Left ventricle myocardium inferior (tissue), 1 donor: ENCODE data around the gene IL1RAPL1. TPM values are rescaled to one million over a fixed set of nuclear protein-coding genes. Genes with fewer than 3 reads are reported as not detected.

Source experiments
- DNase-seq: peaks from one replicate; pipeline ENCODE4 v3.0.0-alpha.2; 2020
- H3K27ac ChIP-seq: fragments of 200-600 bp; replicated peaks from 2 replicates; pipeline ENCODE4 v1.8.0; 2021
- H3K27me3 ChIP-seq: fragments of 200-600 bp; 2 replicates; pipeline ENCODE4 v1.8.0; 2021; ENCODE audit warnings: low read depth
- H3K36me3 ChIP-seq: fragments of 200-600 bp; 2 replicates; pipeline ENCODE4 v1.8.0; 2021
- H3K4me1 ChIP-seq: fragments of 200-600 bp; 2 replicates; pipeline ENCODE4 v1.8.0; 2021
- H3K4me3 ChIP-seq: fragments of 200-600 bp; 2 replicates; pipeline ENCODE4 v1.8.0; 2021; ENCODE audit warnings: mild to moderate bottlenecking, moderate library complexity
- H3K9me3 ChIP-seq: fragments of 200-600 bp; replicated peaks from 2 replicates; pipeline ENCODE4 v1.8.0; 2021
- intact Hi-C: fragments of 100-400 bp; cut with micrococcal nuclease; formaldehyde crosslinking; loops from one replicate; pipeline ENCODE4 v1.11.0; 2022
- total RNA-seq: library from RNA; stranded (reverse); fragmentation: NEBNext Ultra II Directional; extraction: Animal tissue kit (Norgen Biotek cat#: 25700); gene quantifications from one replicate; pipeline ENCODE4 v1.2.1, GENCODE V29; 2021
- TF ChIP-seq, protein P1 (sequence below): fragments of 200-600 bp; IDR thresholded peaks from 2 replicates; pipeline ENCODE4 v1.8.0; 2021; ENCODE audit warnings: antibody characterized with exemption, mild to moderate bottlenecking, borderline replicate concordance
- donor health status: DM: no; HTN: yes; CAD: no; lungs with severe emphysema.

IL1RAPL1 gene
- total RNA-seq, 1 donor from 2014 or later: 1.9 TPM

GRCh38 chrX:29561417-29561816 is 974.2 kb downstream of the IL1RAPL1 start:
- Histone ChIP-seq H3K9me3 (peaks cover 27% of the 10 kb centered on the region), H3K27me3 (no peaks in the 10 kb centered on the region), H3K4me1 (no peaks in the 10 kb centered on the region), H3K36me3 (no peaks in the 10 kb centered on the region), H3K4me3 (no peak overlapping the region), H3K27ac (no peak overlapping the region)
- DNase-seq: no peak
- TF ChIP-seq, protein P1, sequence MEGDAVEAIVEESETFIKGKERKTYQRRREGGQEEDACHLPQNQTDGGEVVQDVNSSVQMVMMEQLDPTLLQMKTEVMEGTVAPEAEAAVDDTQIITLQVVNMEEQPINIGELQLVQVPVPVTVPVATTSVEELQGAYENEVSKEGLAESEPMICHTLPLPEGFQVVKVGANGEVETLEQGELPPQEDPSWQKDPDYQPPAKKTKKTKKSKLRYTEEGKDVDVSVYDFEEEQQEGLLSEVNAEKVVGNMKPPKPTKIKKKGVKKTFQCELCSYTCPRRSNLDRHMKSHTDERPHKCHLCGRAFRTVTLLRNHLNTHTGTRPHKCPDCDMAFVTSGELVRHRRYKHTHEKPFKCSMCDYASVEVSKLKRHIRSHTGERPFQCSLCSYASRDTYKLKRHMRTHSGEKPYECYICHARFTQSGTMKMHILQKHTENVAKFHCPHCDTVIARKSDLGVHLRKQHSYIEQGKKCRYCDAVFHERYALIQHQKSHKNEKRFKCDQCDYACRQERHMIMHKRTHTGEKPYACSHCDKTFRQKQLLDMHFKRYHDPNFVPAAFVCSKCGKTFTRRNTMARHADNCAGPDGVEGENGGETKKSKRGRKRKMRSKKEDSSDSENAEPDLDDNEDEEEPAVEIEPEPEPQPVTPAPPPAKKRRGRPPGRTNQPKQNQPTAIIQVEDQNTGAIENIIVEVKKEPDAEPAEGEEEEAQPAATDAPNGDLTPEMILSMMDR: no peak
- intact Hi-C loops: no loop called here

DNA sequence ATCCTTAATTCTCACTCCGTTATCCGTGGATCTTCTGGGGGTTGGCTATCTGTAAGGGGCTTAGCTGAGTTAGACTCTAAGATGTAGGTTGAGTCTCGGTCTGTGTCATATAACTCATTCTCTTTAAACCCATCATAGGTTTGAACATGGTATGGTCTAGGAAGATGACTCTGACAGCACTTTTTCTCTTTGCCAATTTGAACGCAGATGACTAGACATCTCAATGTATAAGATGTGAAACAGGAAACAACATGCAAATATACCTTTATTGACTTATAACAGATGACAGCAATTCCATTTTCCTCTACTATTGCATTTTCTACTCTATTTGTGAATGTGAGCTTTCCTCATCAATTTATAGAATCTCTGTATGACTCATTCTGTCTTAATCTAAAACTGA is 993.3 kb downstream of the IL1RAPL1 start:
- H3K27me3 ChIP-seq: no peaks in the 10 kb centered on the region
- no peak for DNase-seq
- intact Hi-C loops: no loop called here
- H3K4me1 ChIP-seq: no peaks in the 10 kb centered on the region
- H3K36me3 ChIP-seq: no peaks in the 10 kb centered on the region
- no peak overlapping the region for H3K4me3 ChIP-seq
- H3K27ac ChIP-seq: no peak overlapping the region
- H3K9me3 ChIP-seq: no peaks in the 10 kb centered on the region
- TF ChIP-seq, protein P1: no peak

GRCh38 chrX:29581223-29581622 is 994.0 kb downstream of the IL1RAPL1 start:
- H3K27ac ChIP-seq: no peak overlapping the region
- TF ChIP-seq, protein P1: no peak
- H3K36me3 ChIP-seq: no peaks in the 10 kb centered on the region
- no peaks in the 10 kb centered on the region for H3K4me1 ChIP-seq
- H3K9me3 ChIP-seq: no peaks in the 10 kb centered on the region
- H3K4me3 ChIP-seq: no peak overlapping the region
- H3K27me3 ChIP-seq: no peaks in the 10 kb centered on the region
- no peak for DNase-seq
- intact Hi-C loops: no loop called here

- no peaks in the 10 kb centered on the region for H3K4me1 ChIP-seq
- no peaks in the 10 kb centered on the region for H3K36me3 ChIP-seq
- no peak overlapping the region for H3K4me3 ChIP-seq
- TF ChIP-seq, protein P1: no peak
- no peaks in the 10 kb centered on the region for H3K27me3 ChIP-seq
- H3K9me3 ChIP-seq: no peaks in the 10 kb centered on the region
- intact Hi-C loops: no loop called here
- no peak overlapping the region for H3K27ac ChIP-seq
- no peak for DNase-seq
Observed at GRCh38 chrX:29587107-29587506, 999.9 kb downstream of the IL1RAPL1 start.

DNA sequence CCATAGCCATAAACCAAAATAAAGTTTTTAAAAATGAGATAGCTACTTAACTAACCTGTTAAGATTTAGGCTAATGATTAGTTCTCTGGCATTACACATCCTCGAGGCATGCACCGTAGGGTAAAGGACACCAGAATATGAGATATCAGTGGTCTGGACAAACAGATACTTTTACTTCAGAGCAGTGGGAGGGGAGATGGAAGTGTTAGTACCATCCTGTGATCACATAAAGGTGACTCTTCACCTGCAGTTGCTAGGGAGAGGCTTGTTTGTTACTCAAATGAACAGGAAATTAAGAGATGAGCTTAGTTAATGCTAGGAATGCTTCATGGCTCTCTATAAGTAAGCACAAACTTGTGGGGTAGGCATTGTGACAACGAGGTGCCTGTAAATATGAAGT is 1003.7 kb downstream of the IL1RAPL1 start:
- Histone ChIP-seq H3K36me3 (no peaks in the 10 kb centered on the region), H3K27ac (no peak overlapping the region), H3K4me1 (no peaks in the 10 kb centered on the region), H3K9me3 (no peaks in the 10 kb centered on the region), H3K4me3 (no peak overlapping the region), H3K27me3 (no peaks in the 10 kb centered on the region)
- intact Hi-C loops: no loop called here
- no peak for DNase-seq
- TF ChIP-seq, protein P1: no peak

DNA sequence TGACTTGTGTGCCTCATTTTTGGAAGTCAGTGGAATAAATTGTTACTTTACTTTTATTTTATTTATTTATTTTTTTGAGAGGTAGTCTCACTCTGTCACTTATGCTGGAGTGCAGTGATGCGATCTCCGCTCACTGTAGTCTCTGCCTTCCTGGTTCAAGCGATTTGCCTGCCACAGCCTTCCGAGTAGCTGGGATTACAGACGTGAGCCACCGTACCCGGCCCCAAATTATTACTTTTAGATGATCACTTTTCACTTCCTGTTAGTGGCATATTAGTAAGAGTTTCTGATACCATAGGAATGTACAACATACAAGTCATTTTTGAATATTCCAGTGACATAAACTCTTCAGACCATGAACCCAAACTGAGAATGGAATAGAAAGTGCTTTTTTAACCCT is 1017.1 kb downstream of the IL1RAPL1 start:
- Histone ChIP-seq H3K4me1 (no peaks in the 10 kb centered on the region), H3K36me3 (no peaks in the 10 kb centered on the region), H3K4me3 (no peak overlapping the region), H3K27ac (no peak overlapping the region), H3K27me3 (no peaks in the 10 kb centered on the region), H3K9me3 (no peaks in the 10 kb centered on the region)
- TF ChIP-seq, protein P1: no peak
- DNase-seq: no peak
- intact Hi-C loops: no loop called here
